DMS114 treated with DMSO at 0.1 percent for 48 hours (cell line): Measurements from ENCODE around the gene OLFML3.

Experiments
- DNase-seq: peaks from one replicate; lab custom pipeline; 2025; ENCODE audit not compliant: unreplicated experiment; lab: John Stamatoyannopoulos, UW

The OLFML3 gene

DNA sequence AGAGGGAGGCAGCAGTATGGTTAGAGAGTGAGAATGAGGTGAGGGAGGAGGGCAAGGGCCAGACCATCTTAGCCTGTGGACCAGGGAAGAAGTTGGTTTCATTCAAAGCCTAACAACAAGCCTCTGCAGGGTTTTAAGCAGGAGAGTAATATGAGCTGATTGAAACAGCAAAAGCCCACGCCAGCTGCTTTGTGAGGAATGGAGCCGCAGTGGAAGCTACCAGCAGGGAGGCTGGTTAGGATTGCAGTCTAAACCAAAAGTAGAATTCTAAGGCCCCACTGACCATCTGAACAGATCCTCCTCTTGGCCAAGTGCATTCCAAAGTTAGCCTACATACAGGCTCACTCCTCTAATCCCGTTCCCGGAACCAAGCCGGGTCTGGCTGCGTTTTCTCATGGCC, 44.8 kb downstream of the OLFML3 start:
- no peak for DNase-seq

DNA sequence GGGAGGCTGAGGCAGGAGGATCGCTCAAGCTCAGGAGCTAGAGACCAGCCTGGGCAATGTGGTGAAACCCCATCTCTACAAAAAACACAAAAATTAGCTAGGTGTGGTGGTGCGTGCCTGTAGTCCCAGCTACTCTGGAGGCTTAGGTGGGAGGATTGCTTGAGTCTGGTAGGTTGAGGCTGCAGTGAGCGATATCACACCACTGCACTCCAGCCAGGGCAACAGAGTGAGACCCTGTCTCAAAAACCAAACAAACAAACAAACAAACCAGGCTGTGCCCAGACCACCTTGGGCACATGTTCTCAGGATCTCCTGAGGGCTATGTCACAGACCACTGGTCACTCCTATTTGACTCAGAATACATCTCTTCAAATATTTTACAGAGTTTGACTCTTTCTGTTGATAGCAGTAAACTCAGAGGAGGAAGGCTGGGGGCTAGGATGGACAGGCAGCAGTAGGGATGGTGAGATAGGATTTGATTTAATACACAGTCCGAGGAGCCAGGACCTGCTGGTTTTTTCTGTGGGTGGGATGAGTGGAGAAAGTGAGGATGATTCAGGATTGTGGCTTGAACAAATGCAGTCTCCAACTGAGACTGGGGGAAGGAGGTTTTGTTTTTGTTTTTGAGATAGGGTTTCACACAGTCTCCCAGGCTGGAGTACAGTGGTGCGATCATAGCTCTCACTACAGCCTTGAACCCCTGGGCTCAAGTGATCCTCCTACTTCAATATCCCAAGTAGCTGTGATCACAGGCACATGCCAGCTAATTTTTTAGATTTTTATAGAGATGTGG, 46.5 kb downstream of the OLFML3 start:
- no peak for DNase-seq

GRCh38 chr1:114026797-114027196, 47.5 kb downstream of the OLFML3 start:
- no peak for DNase-seq
